ENCODE data around the gene RNF220. TPM values are rescaled to one million over a fixed set of nuclear protein-coding genes. Genes with fewer than 3 reads are reported as not detected.

RNF220 gene
- total RNA-seq, 4 donors from 2014 or later: 45.8 to 169 (median 89.4) TPM

- DNase-seq: no peak
- no peaks in the 10 kb centered on the region for H3K9me3 ChIP-seq
- peaks cover 9% of the 10 kb centered on the region for H3K27me3 ChIP-seq
- H3K27ac ChIP-seq: no peak overlapping the region
- intact Hi-C loops (cut with DNase I; ENCODE audit: low total_unique reads) (loop anchor here (1.0 kb wide), 1 partner anchor 40 kb away; no protein-coding TSS in a partner anchor), in situ Hi-C loops (cut with MboI; ENCODE audit: low pct_ligation_motif_present in 1 of 4, low pct_unique_long_range_greater_than_20kb in 1 of 4, low sequenced_read_pairs in 3 of 4) (no loop called here)
- WGBS, 2 donors (ENCODE audit: low coverage in 1 of 2): 64 to 83% methylated on average over 1 to 5 of the region's 5 CpGs
- no peak for TF ChIP-seq CTCF (IDR thresholded peaks at IDR 0.05)
- no peak for TF ChIP-seq POLR2AphosphoS5 (IDR thresholded peaks at IDR 0.05)
- TF ChIP-seq POLR2A (IDR thresholded peaks at IDR 0.05): no peak
- no peak for TF ChIP-seq EP300 (IDR thresholded peaks at IDR 0.05; ENCODE audit: low read depth)
- H3K4me3 ChIP-seq: no peak overlapping the region
- H3K36me3 ChIP-seq: no peaks in the 10 kb centered on the region
- H3K4me1 ChIP-seq: no peaks in the 10 kb centered on the region
These were observed 31.5 kb downstream of the RNF220 start for GRCh38 chr1:44436401-44437106.

DNA sequence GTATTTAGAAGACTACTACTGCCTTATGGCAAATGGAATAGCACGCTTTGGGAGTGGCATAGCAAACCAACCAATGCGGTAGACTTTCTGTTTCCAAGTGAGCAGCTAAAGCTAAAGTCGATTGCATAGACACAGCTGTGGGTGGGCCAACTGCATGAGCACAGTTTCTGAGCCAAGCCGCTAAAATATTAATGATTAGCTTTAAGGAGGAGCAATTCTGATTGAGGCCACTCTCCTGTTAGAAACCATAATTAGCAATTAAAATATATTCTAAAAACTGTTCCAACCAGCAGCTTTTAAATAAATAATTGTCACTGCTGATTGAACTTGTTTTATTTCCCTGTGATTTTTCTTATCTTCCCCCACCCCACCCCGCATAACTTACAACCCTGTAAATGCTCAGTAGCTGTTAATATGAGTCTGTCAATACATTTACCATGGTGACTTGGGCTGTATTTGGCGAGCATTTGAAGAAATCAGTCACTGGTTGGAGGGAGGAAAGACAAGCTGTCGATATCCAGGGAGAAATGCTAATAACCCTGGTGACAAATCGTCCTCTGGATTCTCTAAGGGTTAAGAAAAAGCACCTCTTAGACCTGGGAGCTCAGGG is 32.2 kb downstream of the RNF220 start:
- in situ Hi-C loops (cut with MboI; ENCODE audit: low pct_ligation_motif_present in 1 of 4, low pct_unique_long_range_greater_than_20kb in 1 of 4, low sequenced_read_pairs in 3 of 4): no loop called here
- H3K27ac ChIP-seq: no peak overlapping the region

GRCh38 chr1:44442791-44443190 is 37.7 kb downstream of the RNF220 start:
- no peak for TF ChIP-seq CTCF (IDR thresholded peaks at IDR 0.05)
- TF ChIP-seq POLR2A (IDR thresholded peaks at IDR 0.05): no peak
- no peak for TF ChIP-seq EP300 (IDR thresholded peaks at IDR 0.05; ENCODE audit: low read depth)
- TF ChIP-seq POLR2AphosphoS5 (IDR thresholded peaks at IDR 0.05): no peak
- intact Hi-C loops (cut with DNase I; ENCODE audit: low total_unique reads) (no loop called here), in situ Hi-C loops (cut with MboI; ENCODE audit: low pct_ligation_motif_present in 1 of 4, low pct_unique_long_range_greater_than_20kb in 1 of 4, low sequenced_read_pairs in 3 of 4) (no loop called here)
- Histone ChIP-seq H3K9me3 (no peaks in the 10 kb centered on the region), H3K36me3 (no peaks in the 10 kb centered on the region), H3K4me1 (no peaks in the 10 kb centered on the region), H3K27me3 (no peaks in the 10 kb centered on the region), H3K27ac (no peak overlapping the region), H3K4me3 (no peak overlapping the region)
- no peak for DNase-seq
- WGBS, 2 donors (ENCODE audit: low coverage in 1 of 2): 75 to 83% methylated on average over 1 of the region's 1 CpG

More for the DNA sequence above, 32.2 kb downstream of the RNF220 start:
- intact Hi-C loops (cut with DNase I; ENCODE audit: low total_unique reads): no loop called here
- Histone ChIP-seq H3K27me3 (peaks cover 5% of the 10 kb centered on the region), H3K4me1 (no peaks in the 10 kb centered on the region), H3K4me3 (no peak overlapping the region), H3K9me3 (no peaks in the 10 kb centered on the region), H3K36me3 (no peaks in the 10 kb centered on the region)
- WGBS, 2 donors (ENCODE audit: low coverage in 1 of 2): 74 to 90% methylated on average over 2 to 8 of the region's 8 CpGs
- DNase-seq: no peak
- TF ChIP-seq EP300 (IDR thresholded peaks at IDR 0.05; ENCODE audit: low read depth) (no peak), POLR2A (IDR thresholded peaks at IDR 0.05) (no peak), POLR2AphosphoS5 (IDR thresholded peaks at IDR 0.05) (no peak), CTCF (IDR thresholded peaks at IDR 0.05) (no peak)

GRCh38 chr1:44447051-44447810 is 42.2 kb downstream of the RNF220 start:
- no peak overlapping the region for H3K27ac ChIP-seq
- no peaks in the 10 kb centered on the region for H3K9me3 ChIP-seq
- 83 to 86% methylated on average over 6 of the region's 6 CpGs for WGBS, 2 donors (ENCODE audit: low coverage in 1 of 2)
- no peak overlapping the region for H3K4me3 ChIP-seq
- DNase-seq: no peak
- TF ChIP-seq POLR2A (IDR thresholded peaks at IDR 0.05) (no peak), POLR2AphosphoS5 (IDR thresholded peaks at IDR 0.05) (no peak), CTCF (IDR thresholded peaks at IDR 0.05) (no peak), EP300 (IDR thresholded peaks at IDR 0.05; ENCODE audit: low read depth) (no peak)
- no peaks in the 10 kb centered on the region for H3K36me3 ChIP-seq
- intact Hi-C loops (cut with DNase I; ENCODE audit: low total_unique reads) (no loop called here), in situ Hi-C loops (cut with MboI; ENCODE audit: low pct_ligation_motif_present in 1 of 4, low pct_unique_long_range_greater_than_20kb in 1 of 4, low sequenced_read_pairs in 3 of 4) (no loop called here)
- no peaks in the 10 kb centered on the region for H3K4me1 ChIP-seq
- peaks cover 4% of the 10 kb centered on the region for H3K27me3 ChIP-seq
